HepG2 (cell line): ENCODE measurements around the gene CBL.
"Not testable (repeated sequence)": the region's sequence is repeated elsewhere in the genome, so short reads cannot be mapped to it uniquely, and the experiment has no call there.

ENCODE experiments used
- CEBPB ChIP-seq: IDR thresholded peaks from 2 replicates; pipeline ENCODE4 v1.6.1; 2011; ENCODE audit warnings: low read depth, low read length, improper control_type of control experiment, borderline replicate concordance
- CTCF ChIP-seq: sonication (generic); formaldehyde crosslinking; IDR thresholded peaks from 2 replicates; pipeline ENCODE4 v1.5.0; 2020; ENCODE audit warnings: mild to moderate bottlenecking, missing genetic modification reagents, moderate library complexity
- GTF2F1 ChIP-seq: fragments of 150-350 bp; IDR thresholded peaks from 2 replicates; pipeline ENCODE4 v1.6.1; 2014; ENCODE audit warnings: low read length
- THAP8 ChIP-seq: sonication (generic); formaldehyde crosslinking; IDR thresholded peaks from 2 replicates; pipeline ENCODE4 v1.5.1; 2020; ENCODE audit warnings: missing genetic modification reagents, mild to moderate bottlenecking, borderline replicate concordance
- TSC22D2 ChIP-seq: sonication (generic); formaldehyde crosslinking; IDR thresholded peaks from 2 replicates; pipeline ENCODE4 v1.5.1; 2020; ENCODE audit warnings: missing genetic modification reagents, mild to moderate bottlenecking, borderline replicate concordance

GRCh38 chr11:119184399-119184798 is 21.7 kb upstream of the CBL start:
- not testable (repeated sequence) for TF ChIP-seq CEBPB; CTCF (CRISPR knock-in tag); TSC22D2 (CRISPR knock-in tag); THAP8; GTF2F1
